PFSK-1 (cell line): Measurements from ENCODE around the gene CDHR2.

ENCODE experiments used
- FOXP2 ChIP-seq: optimal IDR thresholded peaks from 2 replicates; pipeline ENCODE3; 2011; ENCODE audit warnings: borderline replicate concordance, control low read depth, inconsistent platforms; ENCODE audit not compliant: insufficient read depth; ENCODE audit errors: extremely low read length, extremely low read depth
- POLR2AphosphoS5 ChIP-seq: IDR thresholded peaks from 2 replicates; pipeline ENCODE4 v1.6.1; 2012; ENCODE audit warnings: low read depth, mild to moderate bottlenecking, control low read depth, low read length, moderate library complexity
- REST ChIP-seq, 2 experiments: IDR thresholded peaks; 2 replicates each; pipeline versions ENCODE4 v1.6.1 to v1.8.0; 2011 to 2012; ENCODE audit warnings: low read depth in 2 of 2, low read length in 2 of 2, control low read depth in 1 of 2, inconsistent platforms in 1 of 2, mild to moderate bottlenecking in 1 of 2, moderate library complexity in 1 of 2; ENCODE audit not compliant: insufficient read depth in 1 of 2
- SIN3A ChIP-seq: IDR thresholded peaks from 2 replicates; pipeline ENCODE4 v1.6.1; 2012; ENCODE audit warnings: mild to moderate bottlenecking, low read length, moderate library complexity, borderline replicate concordance; ENCODE audit not compliant: insufficient read depth
- TAF1 ChIP-seq: IDR thresholded peaks from 2 replicates; pipeline ENCODE4 v1.6.1; 2012; ENCODE audit warnings: low read length, control low read depth, borderline replicate concordance; ENCODE audit not compliant: insufficient read depth

Gene CDHR2

DNA sequence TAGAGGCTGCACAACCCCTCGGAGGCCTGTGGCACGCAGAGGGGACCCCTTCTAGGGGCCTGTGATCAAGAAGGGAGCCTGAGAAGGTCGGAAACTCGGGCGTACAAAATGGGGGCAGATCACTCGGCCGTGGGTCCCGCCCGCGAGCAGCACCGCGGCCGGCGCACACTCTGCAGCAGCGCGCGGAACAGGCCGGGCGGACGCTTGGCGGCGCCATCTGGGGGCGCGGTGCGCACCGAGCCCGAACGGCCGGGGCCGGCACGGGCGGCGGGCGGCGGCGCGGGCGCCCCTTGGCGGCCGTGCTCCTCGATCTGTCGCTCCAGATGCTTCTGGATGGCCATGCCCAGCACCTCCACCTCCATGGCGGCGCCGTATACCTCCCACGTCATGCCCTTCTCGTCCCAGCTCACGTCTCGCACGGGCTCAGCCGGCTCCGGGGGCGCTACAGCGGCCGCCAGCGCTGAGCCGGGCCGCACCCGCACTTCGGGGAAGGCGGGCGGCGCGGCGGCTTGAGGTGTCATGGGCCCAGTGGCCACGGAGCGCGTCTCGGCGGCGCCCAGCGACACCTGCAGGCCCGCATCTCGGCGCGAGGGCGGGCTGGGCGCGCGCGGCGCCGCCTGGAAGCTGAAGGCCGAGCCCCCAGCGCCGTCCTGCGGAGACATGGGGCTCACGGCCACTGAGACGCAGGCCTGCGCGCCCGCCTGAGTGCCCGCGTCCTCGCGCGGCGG is 47.7 kb downstream of the CDHR2 start:
- TF ChIP-seq REST (IDR thresholded peaks at IDR 0.05; ENCODE audit: insufficient read depth in 1 of 2, low read depth in 2 of 2, low read length in 2 of 2) = no peak
- no peak for TF ChIP-seq FOXP2
- TF ChIP-seq TAF1 = no peak
- TF ChIP-seq POLR2AphosphoS5 = no peak
- no peak for TF ChIP-seq SIN3A

GRCh38 chr5:176597417-176598389 is 48.6 kb downstream of the CDHR2 start:
- TF ChIP-seq REST (IDR thresholded peaks at IDR 0.05; ENCODE audit: insufficient read depth in 1 of 2, low read depth in 2 of 2, low read length in 2 of 2) (no peak), TAF1 (no peak), SIN3A (no peak), POLR2AphosphoS5 (no peak), FOXP2 (no peak)

DNA sequence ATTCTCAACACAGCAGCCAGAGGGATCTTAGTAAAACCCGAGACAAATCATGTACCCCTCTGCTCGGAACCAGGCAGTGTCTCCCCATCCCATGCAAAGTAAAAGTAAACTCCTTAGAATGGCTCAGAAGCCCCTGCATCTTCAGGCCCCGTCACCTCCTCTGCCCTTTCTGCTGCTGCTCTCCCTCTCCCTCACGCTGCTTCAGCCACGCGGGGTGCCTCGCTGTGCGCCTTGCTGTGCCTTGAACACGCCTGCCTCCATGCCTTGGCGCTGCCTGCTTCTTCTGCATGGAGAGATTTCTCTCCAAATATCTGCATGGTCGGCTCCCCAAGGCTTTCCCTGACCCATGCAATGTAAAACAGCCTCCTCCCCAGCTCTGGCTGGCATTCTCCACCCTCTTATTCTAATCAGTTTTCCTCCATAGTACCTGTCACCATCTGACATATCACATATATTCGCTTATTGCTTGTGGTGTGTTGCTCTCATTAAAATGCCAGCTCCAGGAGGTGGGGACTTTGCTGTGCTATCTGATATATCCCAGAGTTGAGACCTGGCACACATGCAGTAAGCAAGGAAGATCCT is 52.9 kb downstream of the CDHR2 start:
- TF ChIP-seq TAF1 (no peak), REST (IDR thresholded peaks at IDR 0.05; ENCODE audit: insufficient read depth in 1 of 2, low read depth in 2 of 2, low read length in 2 of 2) (no peak), POLR2AphosphoS5 (no peak), FOXP2 (no peak), SIN3A (no peak)

- TF ChIP-seq FOXP2 (no peak), REST (IDR thresholded peaks at IDR 0.05; ENCODE audit: insufficient read depth in 1 of 2, low read depth in 2 of 2, low read length in 2 of 2) (no peak), SIN3A (no peak), POLR2AphosphoS5 (no peak), TAF1 (no peak)
Measured at GRCh38 chr5:176603091-176603490, 53.9 kb downstream of the CDHR2 start.
